HL-60 (cell line): ENCODE measurements around the gene MARK1.

Experiments used
- POLR2AphosphoS5 ChIP-seq: IDR thresholded peaks from 2 replicates; pipeline ENCODE4 v1.6.1; 2012; ENCODE audit warnings: low read depth
- TF ChIP-seq, protein P1 (sequence below): IDR thresholded peaks from one replicate; pipeline ENCODE4 v1.5.1; 2011; ENCODE audit warnings: low read length, control low read depth, inconsistent platforms; ENCODE audit not compliant: insufficient read depth

DNA sequence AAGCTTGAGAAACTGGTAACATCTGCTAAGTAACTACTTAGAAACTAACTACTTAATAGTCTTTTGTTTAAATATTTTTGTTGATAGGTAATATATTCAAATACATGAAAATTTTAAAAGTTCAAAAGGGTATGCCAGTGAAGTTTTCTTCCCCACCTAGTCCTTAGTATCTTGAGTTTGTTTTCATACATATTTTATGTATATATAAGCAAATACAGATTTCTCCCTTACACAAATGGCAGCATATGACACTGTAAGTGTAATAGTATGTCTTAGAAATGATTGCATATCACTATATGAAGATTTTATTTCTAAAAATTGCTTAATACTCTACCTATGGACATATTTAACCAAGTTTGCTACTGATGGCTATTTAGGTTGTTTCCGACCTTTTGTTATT lies 38.9 kb downstream of the MARK1 start:
- TF ChIP-seq, protein P1, sequence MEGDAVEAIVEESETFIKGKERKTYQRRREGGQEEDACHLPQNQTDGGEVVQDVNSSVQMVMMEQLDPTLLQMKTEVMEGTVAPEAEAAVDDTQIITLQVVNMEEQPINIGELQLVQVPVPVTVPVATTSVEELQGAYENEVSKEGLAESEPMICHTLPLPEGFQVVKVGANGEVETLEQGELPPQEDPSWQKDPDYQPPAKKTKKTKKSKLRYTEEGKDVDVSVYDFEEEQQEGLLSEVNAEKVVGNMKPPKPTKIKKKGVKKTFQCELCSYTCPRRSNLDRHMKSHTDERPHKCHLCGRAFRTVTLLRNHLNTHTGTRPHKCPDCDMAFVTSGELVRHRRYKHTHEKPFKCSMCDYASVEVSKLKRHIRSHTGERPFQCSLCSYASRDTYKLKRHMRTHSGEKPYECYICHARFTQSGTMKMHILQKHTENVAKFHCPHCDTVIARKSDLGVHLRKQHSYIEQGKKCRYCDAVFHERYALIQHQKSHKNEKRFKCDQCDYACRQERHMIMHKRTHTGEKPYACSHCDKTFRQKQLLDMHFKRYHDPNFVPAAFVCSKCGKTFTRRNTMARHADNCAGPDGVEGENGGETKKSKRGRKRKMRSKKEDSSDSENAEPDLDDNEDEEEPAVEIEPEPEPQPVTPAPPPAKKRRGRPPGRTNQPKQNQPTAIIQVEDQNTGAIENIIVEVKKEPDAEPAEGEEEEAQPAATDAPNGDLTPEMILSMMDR, result no peak
- no peak for TF ChIP-seq POLR2AphosphoS5
